GM12873 (cell line): Measurements from ENCODE around the gene TEX52.

Experiments
- CTCF ChIP-seq: IDR thresholded peaks from 2 replicates; pipeline ENCODE4 v1.5.1; 2012; ENCODE audit warnings: low read depth, mild to moderate bottlenecking, moderate library complexity, low read length, control low read depth; ENCODE audit not compliant: insufficient read depth; ENCODE audit errors: missing control alignments

Gene TEX52

GRCh38 chr12:2803635-2804392 is 53.0 kb downstream of the TEX52 start:
- TF ChIP-seq CTCF: no peak

GRCh38 chr12:2801044-2801783 is 55.6 kb downstream of the TEX52 start:
- TF ChIP-seq CTCF: no peak

GRCh38 chr12:2800046-2800570 is 56.7 kb downstream of the TEX52 start:
- no peak for TF ChIP-seq CTCF
